Fibroblast of lung (primary cell): ENCODE measurements around the gene NUP62. TPM values are rescaled to one million over a fixed set of nuclear protein-coding genes. Genes with fewer than 3 reads are reported as not detected.

ENCODE experiments used
- DNase-seq, 2 donors: peaks; one replicate each; pipeline versions ENCODE4 v3.0.0 to v3.0.0-alpha.2; 2010; ENCODE audit warnings: low read depth in 2 of 2
- H2AFZ ChIP-seq: 2 replicates; pipeline ENCODE4 v1.5.1; 2012; ENCODE audit warnings: low read length, control low read depth, inconsistent platforms
- H3K27ac ChIP-seq: 2 replicates; pipeline ENCODE4 v1.5.1; 2011; ENCODE audit warnings: low read length, control low read depth; ENCODE audit not compliant: insufficient read depth
- H3K27me3 ChIP-seq: 2 replicates; pipeline ENCODE4 v1.5.1; 2011; ENCODE audit warnings: mild to moderate bottlenecking, low read length; ENCODE audit not compliant: control insufficient read depth, insufficient read depth
- H3K36me3 ChIP-seq: 2 replicates; pipeline ENCODE4 v1.5.1; 2011; ENCODE audit warnings: low read length; ENCODE audit not compliant: control insufficient read depth, insufficient read depth
- H3K4me1 ChIP-seq: 2 replicates; pipeline ENCODE4 v1.5.1; 2011; ENCODE audit warnings: low read length; ENCODE audit not compliant: control insufficient read depth, insufficient read depth; ENCODE audit errors: extremely low read depth
- H3K4me2 ChIP-seq: 2 replicates; pipeline ENCODE4 v1.5.1; 2011; ENCODE audit warnings: low read length, control low read depth; ENCODE audit not compliant: insufficient read depth; ENCODE audit errors: extremely low read depth
- H3K4me3 ChIP-seq, 4 experiments: fragments of 200-600 bp in 1 of 4; sonication (generic) in 1 of 4; replicated peaks in 1 of 4; 2 replicates each; pipeline ENCODE4 v1.5.1; 2011 to 2016; ENCODE audit warnings: low read length in 4 of 4, low read depth in 3 of 4, mild to moderate bottlenecking in 3 of 4, control low read depth in 2 of 4, inconsistent platforms in 1 of 4, mixed read lengths in 1 of 4; ENCODE audit not compliant: insufficient read depth in 1 of 4; ENCODE audit errors: control extremely low read depth in 1 of 4
- H3K79me2 ChIP-seq: 2 replicates; pipeline ENCODE4 v1.5.1; 2012; ENCODE audit warnings: mild to moderate bottlenecking, low read length, inconsistent platforms; ENCODE audit not compliant: control insufficient read depth, insufficient read depth
- H3K9ac ChIP-seq: 2 replicates; pipeline ENCODE4 v1.5.1; 2011; ENCODE audit warnings: mild to moderate bottlenecking, low read length, control low read depth; ENCODE audit not compliant: insufficient read depth
- H3K9me3 ChIP-seq: 2 replicates; pipeline ENCODE4 v1.5.1; 2012; ENCODE audit warnings: low read depth, low read length; ENCODE audit not compliant: control insufficient read depth, insufficient read depth
- H4K20me1 ChIP-seq: 2 replicates; pipeline ENCODE4 v1.5.1; 2011; ENCODE audit warnings: low read length; ENCODE audit not compliant: control insufficient read depth, insufficient read depth; ENCODE audit errors: extremely low read depth
- EZH2 ChIP-seq: IDR thresholded peaks from 2 replicates; pipeline ENCODE4 v1.5.1; 2012; ENCODE audit warnings: low read length, control low read depth, mild to moderate bottlenecking; ENCODE audit errors: missing control alignments
- polyA plus RNA-seq, 2 donors: library from polyadenylated mRNA; depleted of rRNA in 1 of 2; stranded (reverse) in 1 of 2; unstranded in 1 of 2; fragments of >200 nt; gene quantifications; 2 replicates each; pipeline ENCODE4 v1.2.1, GENCODE V29; 2011 to 2012; ENCODE audit warnings: missing spikeins in 1 of 2
- total RNA-seq: library from RNA; depleted of rRNA; stranded (reverse); fragments of >200 nt; gene quantifications from 2 replicates; pipeline ENCODE4 v1.2.1, GENCODE V29; 2014
- TF ChIP-seq, protein P1 (sequence below), 2 donors: IDR thresholded peaks in 1 of 2; conservative IDR thresholded peaks in 1 of 2; 1 replicate in 1 of 2; 2 replicates in 1 of 2; pipeline ENCODE4 v1.5.1; 2011 to 2012; ENCODE audit warnings: low read length in 2 of 2, control low read depth in 1 of 2, inconsistent platforms in 1 of 2, low read depth in 1 of 2, mild to moderate bottlenecking in 1 of 2

Gene NUP62
- total and polyA plus RNA-seq, 2 donors (not counting 1 experiment from before 2014, with no cell fraction given): 8.9 to 20.8 TPM

GRCh38 chr19:49881186-49881585 is 48.1 kb downstream of the NUP62 start:
- Histone ChIP-seq H4K20me1 (no peaks in the 10 kb centered on the region), H3K4me1 (peaks cover 4% of the 10 kb centered on the region), H3K27me3 (no peaks in the 10 kb centered on the region), H3K27ac (no peak overlapping the region), H3K4me3 (no peak overlapping the region), H3K4me2 (no peak overlapping the region), H2AFZ (no peak overlapping the region), H3K79me2 (peaks cover 3% of the 10 kb centered on the region), H3K9ac (no peak overlapping the region), H3K36me3 (peaks cover 50% of the 10 kb centered on the region), H3K9me3 (no peaks in the 10 kb centered on the region)
- no peak for DNase-seq
- TF ChIP-seq, protein P1, sequence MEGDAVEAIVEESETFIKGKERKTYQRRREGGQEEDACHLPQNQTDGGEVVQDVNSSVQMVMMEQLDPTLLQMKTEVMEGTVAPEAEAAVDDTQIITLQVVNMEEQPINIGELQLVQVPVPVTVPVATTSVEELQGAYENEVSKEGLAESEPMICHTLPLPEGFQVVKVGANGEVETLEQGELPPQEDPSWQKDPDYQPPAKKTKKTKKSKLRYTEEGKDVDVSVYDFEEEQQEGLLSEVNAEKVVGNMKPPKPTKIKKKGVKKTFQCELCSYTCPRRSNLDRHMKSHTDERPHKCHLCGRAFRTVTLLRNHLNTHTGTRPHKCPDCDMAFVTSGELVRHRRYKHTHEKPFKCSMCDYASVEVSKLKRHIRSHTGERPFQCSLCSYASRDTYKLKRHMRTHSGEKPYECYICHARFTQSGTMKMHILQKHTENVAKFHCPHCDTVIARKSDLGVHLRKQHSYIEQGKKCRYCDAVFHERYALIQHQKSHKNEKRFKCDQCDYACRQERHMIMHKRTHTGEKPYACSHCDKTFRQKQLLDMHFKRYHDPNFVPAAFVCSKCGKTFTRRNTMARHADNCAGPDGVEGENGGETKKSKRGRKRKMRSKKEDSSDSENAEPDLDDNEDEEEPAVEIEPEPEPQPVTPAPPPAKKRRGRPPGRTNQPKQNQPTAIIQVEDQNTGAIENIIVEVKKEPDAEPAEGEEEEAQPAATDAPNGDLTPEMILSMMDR (conservative IDR thresholded peaks at IDR 0.05 in 1 of 2, IDR thresholded peaks at IDR 0.05 in 1 of 2; ENCODE audit: low read depth in 1 of 2, low read length in 2 of 2): no peak
- no peak for TF ChIP-seq EZH2

DNA sequence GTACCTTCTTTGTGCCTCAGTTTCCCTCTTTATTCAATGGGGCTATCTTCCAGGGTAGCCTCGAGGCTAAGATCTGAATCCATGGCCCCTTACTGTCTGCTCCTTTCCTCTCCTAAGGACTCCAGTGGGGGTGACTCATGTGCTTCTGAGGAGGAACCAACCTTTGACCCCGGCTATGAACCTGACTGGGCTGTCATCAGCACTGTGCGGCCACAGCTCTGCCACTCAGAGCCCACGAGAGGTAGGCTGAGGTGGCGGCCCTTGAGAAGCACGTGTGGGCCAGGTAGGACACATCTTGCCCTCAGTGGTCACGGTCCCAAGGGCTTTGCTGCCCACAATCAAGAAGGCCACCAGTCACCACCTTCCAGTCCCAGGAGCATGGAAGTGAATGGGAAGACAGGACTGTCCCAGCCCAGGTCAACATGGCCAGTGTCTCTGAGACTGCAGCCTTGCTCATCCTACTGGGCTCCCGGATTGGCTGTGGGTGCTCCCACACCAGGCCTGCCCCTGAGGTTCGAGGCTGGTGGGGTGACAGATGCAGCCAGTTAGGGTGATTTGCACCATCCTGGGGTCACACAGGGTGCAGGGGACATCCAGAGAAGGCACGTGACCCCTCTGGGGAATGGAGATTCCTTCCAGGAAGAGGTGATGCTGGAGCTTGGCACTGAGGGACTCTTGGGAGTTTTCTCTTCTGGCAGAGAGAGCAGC is 49.0 kb downstream of the NUP62 start:
- no peak overlapping the region for H3K27ac ChIP-seq
- H4K20me1 ChIP-seq: no peaks in the 10 kb centered on the region
- peaks cover 4% of the 10 kb centered on the region for H3K4me1 ChIP-seq
- no peak for TF ChIP-seq EZH2
- TF ChIP-seq, protein P1 (conservative IDR thresholded peaks at IDR 0.05 in 1 of 2, IDR thresholded peaks at IDR 0.05 in 1 of 2; ENCODE audit: low read depth in 1 of 2, low read length in 2 of 2): no peak
- H3K36me3 ChIP-seq: peaks cover 50% of the 10 kb centered on the region
- H3K27me3 ChIP-seq: no peaks in the 10 kb centered on the region
- no peak for DNase-seq
- no peak overlapping the region for H2AFZ ChIP-seq
- no peak overlapping the region for H3K9ac ChIP-seq
- peaks cover 11% of the 10 kb centered on the region for H3K79me2 ChIP-seq
- H3K9me3 ChIP-seq: no peaks in the 10 kb centered on the region
- no peak overlapping the region for H3K4me3 ChIP-seq
- H3K4me2 ChIP-seq: no peak overlapping the region

GRCh38 chr19:49879243-49879963 is 49.9 kb downstream of the NUP62 start:
- H3K4me3 ChIP-seq: no peak overlapping the region
- no peak for DNase-seq
- H3K79me2 ChIP-seq: peaks cover 20% of the 10 kb centered on the region
- H3K9ac ChIP-seq: no peak overlapping the region
- peaks cover 45% of the 10 kb centered on the region for H3K36me3 ChIP-seq
- H3K4me2 ChIP-seq: no peak overlapping the region
- H3K27ac ChIP-seq: no peak overlapping the region
- TF ChIP-seq EZH2: no peak
- TF ChIP-seq, protein P1 (conservative IDR thresholded peaks at IDR 0.05 in 1 of 2, IDR thresholded peaks at IDR 0.05 in 1 of 2; ENCODE audit: low read depth in 1 of 2, low read length in 2 of 2): no peak
- H3K9me3 ChIP-seq: no peaks in the 10 kb centered on the region
- peaks cover 4% of the 10 kb centered on the region for H3K4me1 ChIP-seq
- no peak overlapping the region for H2AFZ ChIP-seq
- no peaks in the 10 kb centered on the region for H4K20me1 ChIP-seq
- H3K27me3 ChIP-seq: no peaks in the 10 kb centered on the region
